GM12891 (cell line): ENCODE data around the gene C2orf92.

Source experiments
- DNase-seq: peaks from one replicate; pipeline ENCODE4 v3.0.0; 2011; ENCODE audit warnings: low spot score; ENCODE audit not compliant: insufficient read length
- FAIRE-seq: peaks from 2 replicates; lab custom pipeline; 2011; peaks lifted over from hg19 to GRCh38; lab: Jason Lieb, UNC
- PAX5 ChIP-seq: IDR thresholded peaks from 2 replicates; pipeline ENCODE4 v1.6.1; 2011; ENCODE audit warnings: low read length, moderate library complexity, mild to moderate bottlenecking; ENCODE audit not compliant: insufficient read depth, severe bottlenecking
- POLR2A ChIP-seq: IDR thresholded peaks from 2 replicates; pipeline ENCODE4 v1.6.1; 2011; ENCODE audit warnings: low read depth, low read length, control low read depth
- POLR2AphosphoS5 ChIP-seq: IDR thresholded peaks from 2 replicates; pipeline ENCODE4 v1.6.1; 2011; ENCODE audit warnings: low read depth, low read length, control low read depth
- POU2F2 ChIP-seq: IDR thresholded peaks from 2 replicates; pipeline ENCODE4 v1.6.1; 2011; ENCODE audit warnings: low read depth, mild to moderate bottlenecking, control low read depth, low read length, moderate library complexity
- SPI1 ChIP-seq: IDR thresholded peaks from 2 replicates; pipeline ENCODE4 v1.6.1; 2011; ENCODE audit warnings: low read depth, low read length, control low read depth
- TAF1 ChIP-seq: IDR thresholded peaks from 2 replicates; pipeline ENCODE4 v1.6.1; 2011; ENCODE audit warnings: low read depth, low read length, control low read depth

C2orf92 gene

GRCh38 chr2:97719362-97720155 is 50.0 kb downstream of the C2orf92 start:
- TF ChIP-seq POLR2AphosphoS5 (no peak), PAX5 (no peak), TAF1 (no peak), SPI1 (no peak), POU2F2 (no peak), POLR2A (no peak)
- no peak for FAIRE-seq

GRCh38 chr2:97720746-97721145 is 51.2 kb downstream of the C2orf92 start:
- FAIRE-seq (no peak), DNase-seq (no peak)
- TF ChIP-seq TAF1 (no peak), POLR2A (no peak), POLR2AphosphoS5 (no peak), SPI1 (no peak), PAX5 (no peak), POU2F2 (no peak)

More at GRCh38 chr2:97719362-97720155, 50.0 kb downstream of the C2orf92 start:
- DNase-seq, result no peak

GRCh38 chr2:97722227-97722626 is 52.7 kb downstream of the C2orf92 start:
- FAIRE-seq, result no peak
- DNase-seq, result no peak
- no peak for TF ChIP-seq TAF1
- TF ChIP-seq POLR2A, result no peak
- TF ChIP-seq POU2F2, result no peak
- no peak for TF ChIP-seq POLR2AphosphoS5
- no peak for TF ChIP-seq SPI1
- TF ChIP-seq PAX5, result no peak

GRCh38 chr2:97723156-97724072 is 53.9 kb downstream of the C2orf92 start:
- TF ChIP-seq TAF1, result no peak
- TF ChIP-seq POLR2A, result no peak
- TF ChIP-seq POLR2AphosphoS5, result no peak
- TF ChIP-seq PAX5, result no peak
- TF ChIP-seq SPI1, result no peak
- TF ChIP-seq POU2F2, result no peak
- FAIRE-seq, result no peak
- no peak for DNase-seq

GRCh38 chr2:97724073-97724410 is 54.5 kb downstream of the C2orf92 start:
- FAIRE-seq (no peak), DNase-seq (no peak)
- no peak for TF ChIP-seq TAF1
- TF ChIP-seq SPI1, result no peak
- TF ChIP-seq POLR2AphosphoS5, result no peak
- TF ChIP-seq POLR2A, result no peak
- no peak for TF ChIP-seq POU2F2
- no peak for TF ChIP-seq PAX5

GRCh38 chr2:97724501-97724900 is 55.0 kb downstream of the C2orf92 start:
- TF ChIP-seq POLR2A, result no peak
- no peak for TF ChIP-seq PAX5
- TF ChIP-seq TAF1, result no peak
- no peak for TF ChIP-seq POU2F2
- DNase-seq (no peak), FAIRE-seq (no peak)

- TF ChIP-seq SPI1, result no peak
- TF ChIP-seq POLR2AphosphoS5, result no peak
- TF ChIP-seq POU2F2, result no peak
- TF ChIP-seq TAF1, result no peak
- TF ChIP-seq POLR2A, result no peak
- TF ChIP-seq PAX5, result no peak
- DNase-seq (no peak), FAIRE-seq (no peak)
Observed at GRCh38 chr2:97724946-97725688, 55.6 kb downstream of the C2orf92 start.

- FAIRE-seq, result no peak
- no peak for DNase-seq
Observed at GRCh38 chr2:97726261-97727064, 57.0 kb downstream of the C2orf92 start.

GRCh38 chr2:97727296-97727695 is 57.8 kb downstream of the C2orf92 start:
- DNase-seq, result no peak
- no peak for TF ChIP-seq POLR2AphosphoS5
- no peak for TF ChIP-seq POU2F2
- TF ChIP-seq PAX5, result no peak
- TF ChIP-seq SPI1, result no peak
- no peak for TF ChIP-seq TAF1
- TF ChIP-seq POLR2A, result no peak
- FAIRE-seq, result no peak

More at GRCh38 chr2:97726261-97727064, 57.0 kb downstream of the C2orf92 start:
- TF ChIP-seq POLR2AphosphoS5 (no peak), PAX5 (no peak)
